HepG2 (cell line): ENCODE data around the gene KCNF1. TPM values are rescaled to one million over a fixed set of nuclear protein-coding genes. Genes with fewer than 3 reads are reported as not detected.

Source experiments
- ASH2L ChIP-seq: fragments of 300-600, 200-600 bp; sonication (generic); IDR thresholded peaks from 2 replicates; pipeline ENCODE4 v1.7.0; 2017; ENCODE audit warnings: low read depth, mild to moderate bottlenecking, moderate library complexity, mixed read lengths, low read length; ENCODE audit not compliant: insufficient read length
- ATF6 ChIP-seq: sonication (generic); formaldehyde crosslinking; conservative IDR thresholded peaks from 2 replicates; pipeline ENCODE4 v1.4.0; 2020; ENCODE audit warnings: missing genetic modification reagents
- BORCS8-MEF2B ChIP-seq: sonication (generic); formaldehyde crosslinking; IDR thresholded peaks from 2 replicates; pipeline ENCODE4 v1.8.0; 2022; ENCODE audit warnings: mild to moderate bottlenecking, missing genetic modification reagents
- ESRRA ChIP-seq: sonication (generic); formaldehyde crosslinking; IDR thresholded peaks from 2 replicates; pipeline ENCODE4 v1.5.1; 2020; ENCODE audit warnings: mild to moderate bottlenecking, low read depth, missing genetic modification reagents
- FOXJ3 ChIP-seq: sonication (generic); formaldehyde crosslinking; IDR thresholded peaks from 2 replicates; pipeline ENCODE4 v1.4.0; 2020; ENCODE audit warnings: missing genetic modification reagents, mild to moderate bottlenecking, borderline replicate concordance
- GFI1 ChIP-seq: sonication (generic); formaldehyde crosslinking; IDR thresholded peaks from 2 replicates; pipeline ENCODE4 v1.5.0; 2020; ENCODE audit warnings: missing genetic modification reagents, mild to moderate bottlenecking, borderline replicate concordance
- HNRNPUL1 ChIP-seq: fragments of 200-400 bp; formaldehyde crosslinking; IDR thresholded peaks from 2 replicates; pipeline ENCODE4 v1.6.1; 2017; ENCODE audit warnings: low read depth, mild to moderate bottlenecking, low read length, moderate library complexity
- MED8 ChIP-seq: sonication (generic); formaldehyde crosslinking; IDR thresholded peaks from 2 replicates; pipeline ENCODE4 v1.8.1; 2023; ENCODE audit warnings: mild to moderate bottlenecking, missing genetic modification reagents; ENCODE audit not compliant: insufficient replicate concordance
- MLLT10 ChIP-seq: sonication (generic); formaldehyde crosslinking; IDR thresholded peaks from 2 replicates; pipeline ENCODE4 v1.4.0; 2020; ENCODE audit warnings: missing genetic modification reagents
- NFIC ChIP-seq: IDR thresholded peaks from 2 replicates; pipeline ENCODE4 v1.6.1; 2012; ENCODE audit warnings: mild to moderate bottlenecking, low read length, inconsistent platforms
- PTBP1 ChIP-seq: fragments of 200-400 bp; formaldehyde crosslinking; IDR thresholded peaks from 2 replicates; pipeline ENCODE4 v1.6.1; 2018; ENCODE audit warnings: low read length, low read depth; ENCODE audit not compliant: poor library complexity, severe bottlenecking
- TEAD3 ChIP-seq: optimal IDR thresholded peaks from 2 replicates; pipeline ENCODE3; 2016; ENCODE audit warnings: borderline replicate concordance
- ZBTB34 ChIP-seq: sonication (generic); formaldehyde crosslinking; IDR thresholded peaks from 2 replicates; pipeline ENCODE4 v1.8.0; 2022; ENCODE audit warnings: mild to moderate bottlenecking, missing genetic modification reagents
- ZBTB49 ChIP-seq: sonication (generic); formaldehyde crosslinking; IDR thresholded peaks from 2 replicates; pipeline ENCODE4 v1.4.0; 2020; ENCODE audit warnings: missing genetic modification reagents, borderline replicate concordance
- ZNF10 ChIP-seq: sonication (generic); formaldehyde crosslinking; IDR thresholded peaks from 2 replicates; pipeline ENCODE4 v1.4.0; 2020; ENCODE audit warnings: mild to moderate bottlenecking, low read depth, missing genetic modification reagents, borderline replicate concordance
- ZNF143 ChIP-seq: sonication (generic); formaldehyde crosslinking; IDR thresholded peaks from 2 replicates; pipeline ENCODE4 v1.4.0; 2020; ENCODE audit warnings: missing genetic modification reagents
- ZNF180 ChIP-seq: sonication (generic); formaldehyde crosslinking; IDR thresholded peaks from 2 replicates; pipeline ENCODE4 v1.4.0; 2020; ENCODE audit warnings: low read depth, missing genetic modification reagents, borderline replicate concordance
- ZNF619 ChIP-seq: sonication (generic); formaldehyde crosslinking; IDR thresholded peaks from 2 replicates; pipeline ENCODE4 v1.4.0; 2020; ENCODE audit warnings: mild to moderate bottlenecking, missing genetic modification reagents
- ZNF678 ChIP-seq: sonication (generic); formaldehyde crosslinking; IDR thresholded peaks from 2 replicates; pipeline ENCODE4 v1.4.0; 2020; ENCODE audit warnings: mild to moderate bottlenecking, missing genetic modification reagents
- ZXDC ChIP-seq: sonication (generic); formaldehyde crosslinking; IDR thresholded peaks from 2 replicates; pipeline ENCODE4 v1.5.0; 2020; ENCODE audit warnings: mild to moderate bottlenecking, missing genetic modification reagents
- polyA plus RNA-seq, 8 experiments: library from polyadenylated mRNA; depleted of rRNA in 3 of 8; stranded (reverse) in 7 of 8; unstranded in 1 of 8; fragments of >200 nt; fragmentation: Illumina TruSeq in 4 of 8; extraction: Trizol in 4 of 8; gene quantifications; 2 replicates each; pipeline versions ENCODE4 v1.2.1 to v1.2.3, GENCODE V29; 2011 to 2016; ENCODE audit warnings: low read depth in 4 of 8, missing spikeins in 1 of 8, mixed read lengths in 1 of 8; ENCODE audit not compliant: insufficient read depth in 1 of 8
- total RNA-seq, 5 experiments: library from RNA; depleted of rRNA; stranded (reverse); fragments of >200 nt; fragmentation: Illumina TruSeq; extraction: Trizol; gene quantifications; 2 replicates each; pipeline ENCODE4 v1.2.3, GENCODE V29; 2016; ENCODE audit warnings: low read depth in 1 of 5

Gene KCNF1
- total and polyA plus RNA-seq, 2 of the 13 experiments (the other 11 are each of a cell fraction or from before 2014, with no cell fraction given) = 0.09 to 0.12 TPM

- TF ChIP-seq FOXJ3 (CRISPR knock-in tag) (no peak), ATF6 (CRISPR knock-in tag) (no peak), ZNF619 (no peak), ZNF143 (CRISPR knock-in tag) (no peak), BORCS8-MEF2B (CRISPR knock-in tag) (no peak), NFIC (peak; percentile 61; the same call in 1 of the 2 replicates), ZBTB49 (CRISPR knock-in tag) (no peak), TEAD3 (CRISPR knock-in tag) (peak; percentile 90), MED8 (no peak), HNRNPUL1 (no peak), PTBP1 (no peak), GFI1 (CRISPR knock-in tag) (peak; percentile 93), ZNF678 (CRISPR knock-in tag) (no peak), MLLT10 (CRISPR knock-in tag) (no peak), ASH2L (peak; percentile 42), ESRRA (CRISPR knock-in tag) (0 out of 2 replicates have a peak, but pooled peaks have one; percentile 22), ZNF180 (CRISPR knock-in tag) (no peak), ZXDC (CRISPR knock-in tag) (no peak), ZNF10 (CRISPR knock-in tag) (no peak), ZBTB34 (0 out of 2 replicates have a peak, but pooled peaks have one; percentile 47)
These were observed 24.5 kb downstream of the KCNF1 start (continued) for GRCh38 chr2:10935953-10936942.
